Inferior parietal cortex (tissue), 1 donor: ENCODE measurements around the gene CLIC4.
A peak's percentile ranks its signal among the peaks of the same experiment; 100 is the strongest.
"Not testable (repeated sequence)": the region's sequence is repeated elsewhere in the genome, so short reads cannot be mapped to it uniquely, and the experiment has no call there.

Source experiments
- DNase-seq: peaks from one replicate; pipeline ENCODE4 v3.0.0-alpha.2; 2016; ENCODE audit errors: extremely low spot score

The CLIC4 gene

DNA sequence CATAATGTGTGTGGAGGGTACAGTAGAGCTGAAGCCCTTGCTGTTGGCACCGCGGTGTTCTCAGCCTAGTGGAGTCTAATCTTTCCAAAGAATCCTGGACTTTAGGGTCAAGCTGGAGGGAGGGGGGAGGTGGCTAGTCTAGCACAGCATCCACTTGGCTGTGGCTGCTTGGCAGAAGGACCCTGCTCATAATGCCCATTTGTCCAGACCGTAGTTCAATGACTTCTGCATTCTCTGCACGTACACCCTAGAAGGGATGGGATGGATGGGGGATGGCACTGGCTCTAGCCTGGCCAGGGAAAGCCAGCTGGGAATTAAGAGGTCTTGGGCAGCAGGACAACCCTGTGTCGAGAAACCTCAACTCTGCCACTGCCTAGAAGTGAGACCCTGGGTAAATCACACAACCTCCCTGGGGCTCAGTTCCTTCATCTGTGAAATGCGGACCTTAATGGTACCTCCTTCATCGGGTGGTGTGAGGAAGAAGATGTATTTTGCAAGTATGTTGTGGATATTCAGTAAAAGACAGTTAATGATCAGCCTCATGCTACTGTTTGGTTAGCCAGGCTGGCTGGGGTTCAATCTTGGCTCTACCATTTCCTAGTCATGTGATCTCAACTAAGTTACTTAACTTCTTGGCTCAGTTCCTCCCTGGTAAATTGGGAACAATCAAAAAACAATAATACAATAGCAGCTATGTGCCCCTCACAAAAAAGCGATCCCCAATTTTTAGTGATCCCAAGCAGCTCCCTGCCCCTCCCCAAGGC is 27.2 kb upstream of the CLIC4 start:
- DNase-seq = peak; percentile 89

GRCh38 chr1:24720152-24720551 is 25.1 kb upstream of the CLIC4 start:
- no peak for DNase-seq

GRCh38 chr1:24721533-24721932 is 23.7 kb upstream of the CLIC4 start:
- DNase-seq = no peak

- DNase-seq = not testable (repeated sequence)
Measured at GRCh38 chr1:24722073-24723035, 22.9 kb upstream of the CLIC4 start.

DNA sequence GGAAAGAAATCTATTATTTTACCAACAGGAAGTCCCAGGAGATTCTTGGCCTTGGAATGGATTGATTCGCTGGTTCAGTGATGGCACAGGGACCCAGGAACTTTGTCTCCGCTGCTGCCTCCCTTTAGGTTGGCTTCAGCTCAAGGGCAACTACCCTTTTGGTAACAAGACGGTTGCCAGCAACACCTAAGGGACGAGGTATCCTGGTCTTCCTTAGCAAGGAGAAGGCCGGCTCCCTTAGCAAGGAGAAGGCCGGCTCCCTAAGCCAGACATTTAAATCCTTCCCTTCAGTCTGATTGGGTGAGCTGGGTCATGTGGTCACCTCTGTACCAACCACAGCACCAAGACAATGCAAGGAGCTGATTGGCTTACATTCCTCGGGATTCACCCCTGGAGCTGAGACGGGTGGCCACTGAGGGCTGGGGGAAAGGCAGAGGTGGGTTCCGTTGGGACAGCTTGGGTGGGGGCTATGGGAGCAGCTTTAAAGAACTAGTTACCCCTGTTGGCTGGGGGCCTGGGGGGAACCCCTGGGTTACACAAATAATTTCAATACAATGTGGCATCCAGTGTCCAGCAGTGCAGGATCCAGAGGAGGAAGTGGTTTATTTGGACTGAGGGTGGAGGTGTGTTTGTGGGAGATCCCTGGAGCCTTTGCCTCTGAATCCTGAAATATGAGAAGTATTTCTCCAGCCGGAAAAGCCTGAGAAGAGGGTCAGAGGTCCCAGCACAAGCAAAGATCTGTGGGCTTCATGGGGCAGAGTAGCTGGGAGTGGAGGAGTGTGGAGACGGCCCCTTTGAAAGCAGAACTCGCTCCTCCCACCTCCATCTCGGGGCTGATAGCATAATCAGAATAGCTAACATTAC is 20.7 kb upstream of the CLIC4 start:
- no peak for DNase-seq

- no peak for DNase-seq
Measured at GRCh38 chr1:24725209-24725651, 20.0 kb upstream of the CLIC4 start.

DNA sequence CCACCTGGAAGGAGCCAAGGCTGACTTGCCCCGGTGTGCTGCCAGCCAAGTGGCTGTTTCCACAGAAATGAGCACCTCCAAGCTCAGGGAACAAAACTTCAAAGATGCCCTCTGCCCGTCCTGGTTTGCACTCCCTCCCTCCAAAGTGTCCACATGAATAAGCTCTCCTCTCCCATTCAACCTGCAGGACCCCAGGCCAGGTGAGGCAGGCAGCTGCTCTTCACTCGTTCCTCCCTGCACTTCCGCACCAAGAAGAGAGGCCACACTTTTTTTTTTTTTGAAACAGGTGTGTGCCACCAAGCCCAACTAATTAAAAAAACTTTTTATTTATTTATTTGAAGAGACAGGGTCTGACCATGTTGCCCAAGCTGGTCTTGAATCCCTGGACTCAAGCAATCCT is 18.5 kb upstream of the CLIC4 start:
- no peak for DNase-seq

DNA sequence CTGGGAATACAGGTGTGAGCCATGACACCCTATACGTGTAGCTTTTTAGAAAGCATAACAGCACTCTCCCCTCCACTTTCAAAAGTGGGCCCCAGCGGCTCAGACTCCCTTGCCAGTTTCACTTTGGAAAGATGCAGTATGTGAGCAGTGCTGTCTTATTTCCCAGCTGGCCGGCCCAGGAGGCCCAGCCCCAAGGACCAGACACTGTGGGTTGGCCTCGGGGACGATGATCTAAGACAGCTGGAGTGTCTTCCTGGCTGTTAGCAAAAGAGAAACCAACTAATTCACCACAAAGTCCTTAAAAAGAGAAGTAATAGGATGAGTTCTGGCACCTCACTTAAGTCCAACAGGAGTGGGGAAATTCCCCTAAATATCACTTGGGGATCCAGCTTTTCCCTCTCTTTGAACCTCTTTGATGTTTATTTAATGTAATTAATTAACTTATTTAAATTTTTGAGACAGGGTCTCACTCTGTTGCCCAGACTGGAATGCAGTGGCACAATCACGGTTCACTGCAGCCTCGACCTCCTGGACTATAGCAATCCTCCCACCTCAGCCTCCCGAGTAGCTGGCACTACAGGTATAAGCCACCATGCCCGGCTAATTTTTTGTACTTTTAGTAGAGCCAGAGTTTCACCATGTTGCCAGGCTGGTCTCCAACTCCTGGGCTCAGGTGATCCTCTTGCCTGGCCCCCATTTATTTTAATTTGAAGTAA is 17.6 kb upstream of the CLIC4 start:
- DNase-seq = no peak

GRCh38 chr1:24728982-24729381 is 16.3 kb upstream of the CLIC4 start:
- no peak for DNase-seq

DNA sequence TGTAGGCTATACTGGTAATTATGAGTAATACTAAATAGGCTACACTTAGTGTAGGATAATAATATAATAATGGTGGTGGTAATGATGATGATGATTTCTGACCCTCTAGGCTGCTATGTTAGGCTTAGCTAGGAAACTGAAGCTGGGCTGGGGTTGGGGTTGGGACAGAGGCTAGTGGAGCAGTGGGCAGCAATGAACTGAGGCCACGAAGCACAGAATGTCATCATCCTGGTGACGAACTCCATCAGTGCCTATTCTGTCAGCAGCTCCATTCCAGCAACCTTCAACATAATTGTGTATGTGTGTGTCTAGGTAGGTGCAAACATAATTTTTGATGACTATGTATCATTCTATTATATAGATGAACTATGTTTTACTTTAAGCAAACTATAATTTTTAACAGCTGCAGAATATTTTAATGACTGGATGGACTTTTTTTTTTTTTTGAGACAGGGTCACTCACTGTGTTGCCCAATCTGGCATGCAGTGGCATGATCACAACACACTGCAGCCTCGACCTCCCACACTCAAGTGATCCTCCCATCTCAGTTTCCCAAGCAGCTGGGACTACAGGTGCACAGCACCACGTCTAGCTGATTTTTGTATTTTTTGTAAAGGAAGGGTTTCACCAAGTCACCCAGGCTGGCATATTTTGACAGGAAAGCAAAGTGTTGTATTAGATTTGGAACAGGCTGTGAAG is 12.9 kb upstream of the CLIC4 start:
- DNase-seq = no peak

DNA sequence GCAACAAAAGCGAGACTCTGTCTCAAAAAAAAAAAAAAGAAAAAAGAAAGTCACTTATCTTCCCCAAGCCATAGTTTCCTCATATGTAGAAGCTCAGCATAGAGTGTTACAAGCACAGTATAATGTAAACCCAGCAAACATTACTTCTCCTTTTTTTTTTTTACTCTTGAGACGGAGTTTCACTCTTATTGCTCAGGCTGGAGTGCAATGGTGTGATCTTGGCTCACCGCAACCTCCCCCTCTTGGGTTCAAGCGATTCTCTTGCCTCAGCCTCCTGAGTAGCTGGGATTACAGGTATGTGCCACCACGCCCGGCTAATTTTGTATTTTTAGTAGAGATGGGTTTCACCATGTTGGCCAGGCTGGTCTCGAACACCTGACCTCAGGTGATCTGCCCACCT is 11.9 kb upstream of the CLIC4 start:
- DNase-seq = not testable (repeated sequence)

DNA sequence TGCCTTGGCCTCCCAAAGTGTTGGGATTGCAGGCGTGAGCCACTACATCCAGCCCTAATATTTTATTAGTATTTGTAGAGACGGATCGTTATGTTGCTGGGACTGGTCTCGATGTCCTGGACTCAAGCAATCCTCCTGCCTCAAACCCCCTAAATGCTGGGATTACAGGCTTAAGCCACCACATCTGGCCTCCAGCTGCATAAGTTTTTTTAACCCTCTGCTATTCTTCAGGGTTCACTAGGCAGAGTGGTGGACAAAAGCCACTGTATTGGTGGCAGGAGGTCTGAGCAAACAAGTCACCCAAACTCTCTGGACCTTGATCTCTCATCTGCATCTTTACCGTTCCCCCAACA is 10.1 kb upstream of the CLIC4 start:
- DNase-seq = no peak

DNA sequence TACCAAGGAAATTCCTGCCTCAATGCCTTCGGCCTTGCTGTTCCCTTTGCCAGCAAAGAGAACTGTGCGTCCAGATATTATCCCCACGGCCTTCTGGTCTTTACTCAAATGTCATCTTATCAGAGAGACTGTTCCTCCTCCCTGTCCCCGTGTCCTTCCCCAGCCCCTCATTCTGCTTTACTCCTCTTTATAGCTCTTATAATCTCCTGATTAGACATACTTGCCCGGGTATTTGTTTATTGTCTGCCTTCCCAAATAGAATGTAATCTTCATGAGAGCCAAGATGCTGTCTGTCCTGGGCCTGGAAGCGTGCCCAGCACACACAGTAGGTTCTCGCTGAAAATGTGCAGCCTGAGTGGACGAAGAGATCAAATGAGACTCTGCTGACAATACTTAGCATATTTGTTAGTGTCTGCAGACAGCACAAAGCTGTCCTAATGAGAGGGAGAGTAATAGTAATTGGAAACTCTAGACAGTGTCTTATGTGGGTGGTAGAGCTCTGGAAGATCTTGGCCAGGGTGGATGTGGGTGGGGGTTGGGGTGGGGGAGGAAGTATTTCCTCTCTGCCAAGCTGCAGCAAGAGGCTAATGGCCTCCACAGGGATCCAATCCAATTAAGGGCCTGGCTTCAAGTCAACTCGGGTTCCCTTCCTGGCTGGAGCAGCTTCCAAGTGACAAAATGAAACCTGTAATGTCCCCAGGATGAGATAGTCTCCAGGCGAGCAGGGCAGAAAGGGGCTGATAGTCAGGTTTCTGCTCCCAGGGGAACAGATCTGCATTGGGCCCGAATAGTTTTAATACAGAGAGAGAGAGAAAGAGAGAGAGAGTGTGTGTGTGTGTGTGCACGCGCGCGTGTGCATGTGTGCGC is 9.5 kb upstream of the CLIC4 start:
- no peak for DNase-seq

DNA sequence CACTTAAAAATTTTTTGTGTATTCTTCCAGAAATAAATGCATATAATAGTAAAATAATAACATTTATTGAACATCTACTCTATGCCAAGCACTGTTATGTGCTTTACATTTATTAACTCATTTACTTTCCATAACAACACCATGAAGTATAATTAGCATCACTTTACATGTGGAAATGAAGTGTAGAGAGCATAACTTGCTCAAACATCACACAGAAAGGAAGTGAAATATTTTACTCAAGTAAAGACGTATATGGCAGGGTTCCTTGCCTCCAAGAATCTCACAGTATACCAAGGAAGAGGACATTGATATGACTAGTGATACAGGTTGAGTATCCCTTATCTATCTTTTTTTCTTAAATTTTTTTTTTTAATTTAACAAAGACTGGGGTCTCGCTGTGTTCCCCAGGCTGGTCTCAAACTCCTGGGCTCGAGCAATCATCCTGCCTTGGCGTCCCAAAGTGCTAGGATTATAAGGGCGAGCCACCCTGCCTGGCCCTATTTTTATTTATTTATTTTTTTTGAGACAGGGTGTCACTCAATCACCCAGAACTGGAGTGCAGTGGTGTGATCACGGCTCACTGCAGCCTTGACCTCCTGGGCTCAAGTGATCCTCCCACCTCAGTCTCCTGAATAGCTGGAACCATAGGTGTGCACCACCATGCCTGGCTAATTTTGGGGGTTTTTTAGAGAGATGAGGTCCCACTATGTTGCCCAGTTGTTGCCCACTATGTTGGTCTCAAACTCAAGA is 7.7 kb upstream of the CLIC4 start:
- DNase-seq = no peak

- no peak for DNase-seq
Measured at GRCh38 chr1:24739241-24739640, 6.0 kb upstream of the CLIC4 start.

GRCh38 chr1:24742090-24742938 is 2.9 kb upstream of the CLIC4 start:
- no peak for DNase-seq

DNA sequence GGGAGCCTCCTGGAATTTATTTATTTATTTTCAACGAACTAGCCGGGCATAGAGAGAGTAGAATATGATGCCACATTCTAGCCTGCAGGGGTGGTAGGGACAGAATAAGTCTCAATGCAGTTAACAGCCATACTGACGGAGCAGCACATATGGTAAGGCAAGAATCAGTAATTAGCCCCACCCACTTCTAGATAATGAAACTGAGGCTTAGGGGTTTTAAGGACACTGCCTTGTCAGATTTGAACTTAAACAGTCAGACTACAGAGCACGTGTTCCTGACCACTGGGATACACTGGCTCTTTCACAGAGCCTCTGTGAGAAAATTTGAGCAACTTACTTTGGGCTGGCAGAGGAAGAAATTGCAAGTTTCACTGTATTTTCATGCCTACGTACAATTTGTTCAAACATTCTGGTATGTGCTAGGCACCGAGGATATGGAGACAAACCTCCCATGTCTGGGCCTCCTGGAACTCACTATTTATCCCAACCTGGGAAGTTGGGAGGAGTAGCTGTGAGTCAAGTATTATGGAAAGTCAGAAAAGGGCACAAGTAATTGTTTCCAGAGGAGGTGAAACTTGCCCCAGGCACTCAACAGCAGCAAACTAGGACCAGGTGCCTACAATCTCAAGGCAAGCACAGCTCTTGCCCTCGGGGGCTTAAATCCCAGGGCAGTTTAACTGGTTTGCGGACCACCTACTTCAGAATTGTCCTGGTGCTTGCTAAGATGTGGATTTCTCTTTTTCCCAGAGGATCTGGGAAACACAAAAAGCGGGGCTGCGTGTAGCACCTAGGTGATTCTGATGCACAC is 1.6 kb upstream of the CLIC4 start:
- DNase-seq = no peak
